AG09309 (cell line): ENCODE data around the gene KEAP1.

Experiments used
- DNase-seq: peaks from one replicate; pipeline ENCODE4 v3.0.0-alpha.2; 2010; ENCODE audit warnings: low read depth
- H3K4me3 ChIP-seq: 2 replicates; pipeline ENCODE4 v1.5.1; 2011; ENCODE audit warnings: mild to moderate bottlenecking, low read depth, low read length, moderate library complexity; ENCODE audit not compliant: control insufficient read depth
- TF ChIP-seq, protein P1 (sequence below): IDR thresholded peaks from 2 replicates; pipeline ENCODE4 v1.5.1; 2011; ENCODE audit warnings: mild to moderate bottlenecking, low read depth, low read length, inconsistent platforms; ENCODE audit not compliant: insufficient read depth, control insufficient read depth; ENCODE audit errors: missing control alignments

KEAP1 gene

DNA sequence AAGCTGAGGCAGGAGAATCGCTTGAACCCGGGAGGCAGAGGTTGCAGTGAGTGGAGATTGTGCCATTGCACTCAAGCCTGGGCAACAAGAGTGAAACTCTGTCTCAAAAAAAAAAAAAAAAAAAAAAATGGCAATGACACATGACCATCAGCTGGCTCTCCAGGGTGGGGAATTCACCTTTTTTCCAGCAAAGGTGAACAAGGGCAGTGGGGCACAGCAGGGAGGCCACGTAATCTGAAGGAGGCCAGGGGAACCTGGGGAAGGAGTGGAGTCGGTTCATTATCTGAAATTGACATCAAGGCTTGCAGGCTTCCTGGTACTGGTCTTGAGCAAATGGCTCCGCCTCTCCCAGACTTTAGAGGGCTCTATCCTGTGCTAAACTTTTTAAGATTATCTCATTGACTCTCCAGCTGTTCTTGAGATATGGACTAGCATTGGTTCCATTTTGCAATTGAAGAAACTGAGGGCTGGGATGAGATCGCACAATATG, 28.1 kb downstream of the KEAP1 start:
- no peak overlapping the region for H3K4me3 ChIP-seq
- DNase-seq: no peak
- TF ChIP-seq, protein P1, sequence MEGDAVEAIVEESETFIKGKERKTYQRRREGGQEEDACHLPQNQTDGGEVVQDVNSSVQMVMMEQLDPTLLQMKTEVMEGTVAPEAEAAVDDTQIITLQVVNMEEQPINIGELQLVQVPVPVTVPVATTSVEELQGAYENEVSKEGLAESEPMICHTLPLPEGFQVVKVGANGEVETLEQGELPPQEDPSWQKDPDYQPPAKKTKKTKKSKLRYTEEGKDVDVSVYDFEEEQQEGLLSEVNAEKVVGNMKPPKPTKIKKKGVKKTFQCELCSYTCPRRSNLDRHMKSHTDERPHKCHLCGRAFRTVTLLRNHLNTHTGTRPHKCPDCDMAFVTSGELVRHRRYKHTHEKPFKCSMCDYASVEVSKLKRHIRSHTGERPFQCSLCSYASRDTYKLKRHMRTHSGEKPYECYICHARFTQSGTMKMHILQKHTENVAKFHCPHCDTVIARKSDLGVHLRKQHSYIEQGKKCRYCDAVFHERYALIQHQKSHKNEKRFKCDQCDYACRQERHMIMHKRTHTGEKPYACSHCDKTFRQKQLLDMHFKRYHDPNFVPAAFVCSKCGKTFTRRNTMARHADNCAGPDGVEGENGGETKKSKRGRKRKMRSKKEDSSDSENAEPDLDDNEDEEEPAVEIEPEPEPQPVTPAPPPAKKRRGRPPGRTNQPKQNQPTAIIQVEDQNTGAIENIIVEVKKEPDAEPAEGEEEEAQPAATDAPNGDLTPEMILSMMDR: no peak

DNA sequence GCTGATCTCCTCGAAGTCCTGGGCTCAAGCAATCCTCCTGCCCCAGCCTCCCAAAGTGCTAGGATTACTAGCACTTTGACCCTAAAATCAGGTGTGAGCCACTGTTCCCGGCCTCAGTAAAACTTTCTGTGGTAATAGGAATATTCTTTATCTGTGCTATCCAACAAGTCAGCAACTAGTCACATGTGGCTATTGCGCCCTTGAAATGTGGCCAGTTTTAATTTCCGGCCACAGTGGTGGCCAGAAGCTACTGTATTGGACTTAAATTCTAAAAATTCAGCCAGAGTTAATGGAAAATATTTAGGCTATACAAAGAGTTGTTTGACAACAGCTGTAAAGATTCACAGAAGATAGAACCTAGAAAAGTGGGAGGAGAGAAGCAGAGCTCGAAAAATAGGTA, 30.0 kb downstream of the KEAP1 start:
- TF ChIP-seq, protein P1: no peak
- no peak for DNase-seq
- H3K4me3 ChIP-seq: no peak overlapping the region

DNA sequence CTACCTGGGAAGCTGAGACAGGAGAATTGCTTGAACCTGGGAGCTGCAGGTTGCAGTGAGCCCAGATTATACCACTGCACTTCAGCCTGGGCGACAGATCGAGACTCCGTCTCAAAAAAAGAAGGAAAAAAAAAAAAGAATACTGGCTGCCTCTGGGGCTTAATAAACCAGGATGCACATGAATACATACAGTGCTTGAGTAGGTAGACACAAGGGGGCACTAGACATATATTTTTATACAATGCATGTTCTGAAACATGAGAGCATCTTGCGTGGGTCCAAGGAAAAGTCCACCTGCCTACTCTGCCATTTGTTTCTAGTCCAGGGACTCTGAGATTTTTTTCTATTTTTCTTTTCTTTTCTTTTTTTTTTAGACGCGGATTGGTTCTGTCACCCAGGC, 31.2 kb downstream of the KEAP1 start:
- no peak overlapping the region for H3K4me3 ChIP-seq
- TF ChIP-seq, protein P1: peak; percentile 44
- no peak for DNase-seq

DNA sequence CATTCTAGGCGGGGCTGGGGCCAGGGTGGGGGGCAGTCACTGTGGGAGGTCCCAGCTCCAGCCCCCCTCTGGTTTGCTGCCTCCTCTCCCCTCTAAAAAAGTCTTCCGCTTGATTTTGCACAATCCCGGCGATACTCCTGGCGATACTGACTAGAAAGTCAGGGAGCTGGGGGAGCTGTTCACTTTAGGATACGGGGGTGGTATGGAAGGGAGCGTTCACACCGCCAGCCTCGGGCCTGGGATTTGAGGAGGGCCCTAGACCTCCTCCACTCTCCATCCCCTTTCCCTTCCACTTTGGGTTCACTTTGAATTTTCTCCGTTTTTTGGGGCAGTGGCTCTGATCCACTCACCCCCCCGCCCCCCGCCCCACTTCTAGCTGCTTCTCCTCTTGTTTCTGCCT, 35.0 kb downstream of the KEAP1 start:
- TF ChIP-seq, protein P1: no peak
- H3K4me3 ChIP-seq: no peak overlapping the region
- no peak for DNase-seq

DNA sequence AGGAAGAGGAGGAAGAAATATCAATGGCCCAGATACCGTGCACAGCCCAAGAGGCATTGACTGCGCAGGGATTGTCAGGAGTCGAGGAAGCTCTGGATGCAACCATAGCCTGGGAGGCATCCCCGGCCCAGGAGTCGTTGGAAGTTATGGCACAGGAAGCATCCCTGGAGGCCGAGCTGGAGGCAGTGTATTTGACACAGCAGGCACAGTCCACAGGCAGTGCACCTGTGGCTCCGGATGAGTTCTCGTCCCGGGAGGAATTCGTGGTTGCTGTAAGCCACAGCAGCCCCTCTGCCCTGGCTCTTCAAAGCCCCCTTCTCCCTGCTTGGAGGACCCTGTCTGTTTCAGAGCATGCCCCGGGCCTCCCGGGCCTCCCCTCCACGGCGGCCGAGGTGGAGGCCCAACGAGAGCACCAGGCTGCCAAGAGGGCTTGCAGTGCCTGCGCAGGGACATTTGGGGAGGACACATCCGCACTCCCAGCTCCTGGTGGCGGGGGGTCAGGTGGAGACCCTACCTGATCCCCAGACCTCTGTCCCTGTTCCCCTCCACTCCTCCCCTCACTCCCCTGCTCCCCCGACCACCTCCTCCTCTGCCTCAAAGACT, 36.0 kb downstream of the KEAP1 start:
- TF ChIP-seq, protein P1: no peak
- H3K4me3 ChIP-seq: no peak overlapping the region
- no peak for DNase-seq

DNA sequence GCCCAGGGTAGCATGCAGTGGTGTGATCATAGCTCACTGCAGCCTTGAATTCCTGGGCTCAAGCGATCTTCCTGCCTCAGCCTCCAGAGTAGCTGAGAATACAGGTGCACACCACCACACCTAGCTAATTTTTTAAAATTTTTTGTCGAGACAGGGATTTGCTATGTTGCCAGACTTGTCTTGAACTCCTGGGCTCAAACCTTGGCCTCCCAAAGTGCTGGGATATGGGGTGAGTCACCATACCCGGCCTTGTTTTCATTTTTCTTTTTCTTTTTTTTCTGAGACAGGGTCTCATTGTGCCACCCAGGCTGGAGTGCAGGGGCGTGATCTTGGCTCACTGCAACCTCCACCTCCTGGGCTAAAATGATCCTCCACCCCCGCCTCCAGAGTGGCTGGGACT, 38.7 kb downstream of the KEAP1 start:
- no peak overlapping the region for H3K4me3 ChIP-seq
- no peak for DNase-seq
- TF ChIP-seq, protein P1: no peak
